GM19468 (cell line): ENCODE measurements around the gene CHD1.

ENCODE experiments used
- ATAC-seq: cut with Tn5 transposase; IDR thresholded peaks from one replicate; pipeline ENCODE4 v1.9.1; 2021; ENCODE audit warnings: mild to moderate bottlenecking, moderate library complexity, moderate number of reproducible peaks; ENCODE audit not compliant: unreplicated experiment; ENCODE audit errors: extremely low read depth

The CHD1 gene

DNA sequence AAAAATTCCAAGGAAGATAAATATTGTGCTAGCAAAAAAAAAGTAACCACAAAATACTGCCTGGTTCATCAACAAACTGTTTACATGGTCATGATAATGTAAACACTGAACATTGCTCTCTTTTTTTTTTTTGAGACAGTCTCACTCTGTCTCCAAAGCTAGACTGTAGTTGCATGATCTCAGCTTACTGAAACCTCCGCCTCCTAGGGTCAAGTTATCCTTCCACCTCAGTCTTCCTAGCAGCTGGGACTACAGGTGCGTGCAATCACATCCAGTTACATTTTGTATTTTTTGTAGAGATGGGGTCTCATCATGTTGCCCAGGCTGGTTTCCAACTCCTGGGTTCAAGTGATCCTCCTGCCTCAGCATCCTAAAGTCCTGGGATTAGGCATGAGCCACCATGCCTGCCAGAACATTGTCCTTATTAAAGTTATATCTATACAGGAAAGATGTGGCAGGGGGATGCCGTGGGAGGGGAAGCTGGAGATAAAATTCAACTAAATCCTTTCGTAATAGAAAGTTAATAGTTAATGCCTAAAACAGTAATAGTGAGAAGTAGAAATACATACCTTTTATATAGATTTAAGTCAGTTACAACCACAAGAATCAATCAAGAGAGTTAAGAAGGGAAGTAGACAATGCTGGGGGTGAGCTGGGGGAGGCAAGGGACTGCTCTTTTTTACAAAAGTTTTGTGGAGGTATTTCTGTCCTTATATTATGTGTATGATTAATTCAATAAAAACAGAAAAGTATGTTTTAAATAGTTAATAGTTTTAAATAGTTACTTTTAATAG lies 103.0 kb downstream of the CHD1 start:
- ATAC-seq, result no peak

DNA sequence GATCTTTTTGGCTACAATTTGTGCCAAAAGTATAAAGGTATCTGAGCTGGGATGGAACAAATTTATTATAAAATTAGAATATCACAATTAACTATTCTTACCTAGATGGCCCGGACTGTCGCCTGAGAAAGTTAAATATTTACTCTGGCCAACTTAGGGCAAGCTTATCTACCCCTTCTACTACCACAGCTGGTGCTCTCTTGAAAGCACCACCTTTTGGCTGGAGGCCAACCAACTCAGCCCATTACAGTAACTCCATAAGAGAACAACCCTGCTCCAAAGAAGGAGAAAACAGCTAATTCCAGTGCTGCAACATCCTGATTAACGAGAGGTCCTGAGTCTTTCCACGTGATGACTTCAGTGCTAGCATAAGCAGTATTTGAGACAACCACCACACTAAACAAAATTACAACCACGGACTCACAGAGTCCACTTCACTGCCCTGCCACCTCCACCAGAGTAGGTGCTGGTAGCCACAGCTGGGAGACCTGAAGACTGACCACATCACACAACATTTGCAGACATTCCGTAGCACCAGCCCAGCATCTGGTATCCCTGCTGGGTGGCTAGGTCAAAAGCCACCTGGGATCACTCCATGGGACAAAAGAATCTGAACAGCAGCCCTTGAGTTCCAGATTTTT lies 112.1 kb downstream of the CHD1 start:
- no peak for ATAC-seq

DNA sequence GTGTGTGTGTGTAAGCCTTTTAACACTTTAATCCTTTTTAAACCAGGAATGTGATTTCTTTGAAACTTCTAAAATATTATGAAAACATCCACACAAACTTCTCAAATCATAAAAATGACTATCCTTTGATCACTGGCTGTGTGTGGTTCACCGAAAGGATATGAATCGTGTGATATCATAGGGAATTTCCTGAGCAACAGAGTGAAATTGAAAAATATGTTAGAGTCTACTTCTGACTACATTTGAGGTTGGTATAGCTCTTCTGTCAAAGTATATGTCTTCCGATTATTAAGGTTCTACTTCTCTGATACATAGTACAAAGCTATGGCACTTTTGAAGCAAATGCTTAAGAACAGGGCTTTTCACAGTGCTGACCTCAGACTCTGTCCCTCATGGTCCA lies 115.1 kb downstream of the CHD1 start:
- ATAC-seq, result no peak

DNA sequence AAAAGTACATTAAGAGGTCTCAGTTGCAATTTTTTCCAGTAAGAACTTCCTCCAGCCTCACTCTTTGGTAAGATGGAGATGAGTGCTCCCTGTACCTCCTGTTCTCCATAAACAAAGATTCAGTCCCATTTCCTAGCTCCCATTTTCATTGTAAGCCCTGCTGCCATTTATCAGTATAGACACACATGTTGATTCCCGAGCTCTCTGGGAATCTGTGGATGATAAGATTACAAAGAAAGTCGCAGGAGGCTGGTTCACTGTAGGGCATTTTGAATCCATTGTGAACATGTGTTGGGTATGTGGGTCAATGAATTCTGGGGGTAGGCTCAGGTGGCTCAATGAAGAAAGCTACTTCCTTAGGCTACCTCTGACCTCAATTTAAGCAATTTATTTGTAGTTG lies 118.6 kb downstream of the CHD1 start:
- ATAC-seq, result no peak

DNA sequence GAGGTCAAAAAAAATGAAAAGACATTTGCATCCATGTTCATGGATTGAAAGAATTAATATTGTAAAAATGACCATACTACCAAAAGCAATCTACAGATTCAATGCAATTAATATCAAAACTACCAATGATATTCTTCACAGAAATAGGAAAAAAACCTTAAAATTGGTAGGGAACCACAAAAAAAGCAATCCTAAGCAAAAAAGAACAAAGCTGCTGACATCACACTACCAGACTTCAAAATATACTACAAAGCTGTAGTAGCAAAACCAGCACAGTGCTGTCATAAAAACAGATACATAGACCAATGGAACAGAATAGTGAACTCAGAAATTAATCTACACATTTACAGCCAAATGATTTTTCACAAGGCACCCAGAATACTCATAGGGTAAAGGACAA lies 121.0 kb downstream of the CHD1 start:
- ATAC-seq, result no peak

DNA sequence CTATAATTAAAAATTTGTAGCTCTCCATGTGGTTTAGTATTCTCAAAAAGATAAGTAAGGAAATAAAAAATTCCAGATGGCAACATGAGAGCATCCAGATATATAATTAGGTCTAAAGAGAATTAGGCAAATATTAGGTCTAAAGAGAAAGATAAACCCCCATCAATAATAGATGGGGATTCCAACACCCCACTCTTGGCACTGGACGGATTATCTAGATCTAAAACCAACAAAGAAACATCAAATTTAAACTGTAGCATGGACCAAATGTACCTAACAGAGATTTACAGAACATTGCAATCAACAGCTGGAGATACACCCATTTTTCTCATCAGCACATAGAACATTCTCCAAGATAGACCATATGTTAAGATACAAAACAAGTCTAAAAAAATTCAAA lies 123.7 kb downstream of the CHD1 start:
- no peak for ATAC-seq

DNA sequence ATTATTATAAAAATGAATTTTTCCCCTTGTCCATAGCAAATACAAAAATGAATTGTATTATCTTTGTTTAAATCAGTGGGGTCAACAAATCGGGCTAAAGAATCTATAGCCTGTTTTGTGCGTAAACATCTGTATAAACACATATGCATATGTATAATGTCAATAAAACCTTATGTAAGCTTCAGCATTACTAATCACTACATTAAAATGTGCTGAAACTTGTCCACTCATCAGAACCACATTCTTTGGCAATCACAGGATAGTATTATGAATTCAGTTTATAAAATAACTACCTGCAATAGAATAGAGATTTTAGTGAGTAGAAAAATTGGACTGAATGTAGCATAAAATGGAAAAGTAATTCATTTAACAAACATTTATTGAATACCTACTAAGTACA lies 124.7 kb downstream of the CHD1 start:
- no peak for ATAC-seq
